Naive B cell (primary cell): Measurements from ENCODE around the gene ADAM19. TPM values are rescaled to one million over a fixed set of nuclear protein-coding genes. Genes with fewer than 3 reads are reported as not detected.

Source experiments
- ATAC-seq, 2 donors: fragments of 150-1000 bp; cut with Tn5 transposase; 2 replicates each; pipeline ENCODE4 v1.10.0; 2021; ENCODE audit warnings: low read depth in 2 of 2, mild to moderate bottlenecking in 2 of 2, moderate library complexity in 2 of 2
- DNase-seq: peaks from one replicate; pipeline ENCODE4 v3.0.0; 2022
- H3K27ac Mint-ChIP-seq, 6 donors: one replicate each; pipeline ENCODE4 v1.8.0; 2020 to 2022; ENCODE audit warnings: mild to moderate bottlenecking in 6 of 6, mixed read lengths in 6 of 6, moderate library complexity in 5 of 6, inconsistent platforms in 2 of 6
- H3K27me3 Mint-ChIP-seq, 3 donors: one replicate each; pipeline ENCODE4 v1.8.0; 2021 to 2022; ENCODE audit warnings: mixed read lengths in 3 of 3, mild to moderate bottlenecking in 1 of 3
- H3K36me3 Mint-ChIP-seq, 2 donors: one replicate each; pipeline ENCODE4 v1.8.0; 2020 to 2022; ENCODE audit warnings: mixed read lengths in 2 of 2, inconsistent platforms in 1 of 2, mild to moderate bottlenecking in 1 of 2
- H3K4me1 Mint-ChIP-seq, 3 donors: one replicate each; pipeline ENCODE4 v1.8.0; 2020 to 2022; ENCODE audit warnings: mixed read lengths in 3 of 3, inconsistent platforms in 1 of 3, mild to moderate bottlenecking in 1 of 3, moderate library complexity in 1 of 3
- H3K4me3 Mint-ChIP-seq, 8 donors: one replicate each; pipeline ENCODE4 v1.8.0; 2020 to 2022; ENCODE audit warnings: mild to moderate bottlenecking in 8 of 8, mixed read lengths in 8 of 8, moderate library complexity in 8 of 8, inconsistent platforms in 2 of 8
- H3K9me3 Mint-ChIP-seq, 7 donors: one replicate each; pipeline ENCODE4 v1.8.0; 2020 to 2022; ENCODE audit warnings: mixed read lengths in 7 of 7, mild to moderate bottlenecking in 5 of 7, inconsistent platforms in 2 of 7, moderate library complexity in 1 of 7
- polyA plus RNA-seq, 6 donors: library from polyadenylated mRNA; unstranded; fragments of 300-500 nt; fragmentation: Illumina TruSeq; gene quantifications; one replicate each; pipeline ENCODE4 v1.2.3, GENCODE V29; 2021; ENCODE audit warnings: low read depth in 6 of 6

ADAM19 gene
- 10 to 100 TPM in 5 of 6 donors, 1 to 10 TPM in 1; 6.3 to 75.5 (median 43.4) TPM for polyA plus RNA-seq

- no peaks in the 10 kb centered on the region for H3K27me3 Mint-ChIP-seq
- DNase-seq (peak; percentile 56), ATAC-seq (peak; percentile 37 to 47)
- peak within 1 kb of the TSS; percentile 83 to 98 (median 92) for H3K27ac Mint-ChIP-seq
- H3K36me3 Mint-ChIP-seq: peaks cover 9 to 13% of the 10 kb centered on the region in 2 donors
- peak within 1 kb of the TSS; percentile 94 to 100 (median 98) for H3K4me3 Mint-ChIP-seq
- H3K9me3 Mint-ChIP-seq: no peaks in the 10 kb centered on the region
- H3K4me1 Mint-ChIP-seq: peaks cover 56 to 72% (median 59%) of the 10 kb centered on the region in 3 donors
Observed at GRCh38 chr5:157575381-157576020, at the start of gene ADAM19. ADAM19 (minus strand) TSS chr5:157575775; CDS start chr5:157575696, 79 bp downstream.

- ATAC-seq (no peak), DNase-seq (no peak)
- Mint-ChIP-seq H3K27me3 (no peaks in the 10 kb centered on the region), H3K4me3 (no peak overlapping the region), H3K27ac (peak overlapping the region in 2 of 6 donors; percentile 28 to 73), H3K9me3 (peaks cover 0 to 9% (median 0%) of the 10 kb centered on the region in 7 donors), H3K36me3 (no peaks in the 10 kb centered on the region), H3K4me1 (peaks cover 0 to 15% (median 10%) of the 10 kb centered on the region in 3 donors)
Observed at GRCh38 chr5:157624144-157624543, 48.6 kb upstream of the ADAM19 start.

GRCh38 chr5:157620776-157621175 is 45.2 kb upstream of the ADAM19 start:
- Mint-ChIP-seq H3K27ac (no peak overlapping the region), H3K36me3 (no peaks in the 10 kb centered on the region), H3K27me3 (no peaks in the 10 kb centered on the region), H3K9me3 (peaks cover 0 to 9% (median 0%) of the 10 kb centered on the region in 7 donors), H3K4me3 (no peak overlapping the region), H3K4me1 (peaks cover 6 to 23% (median 14%) of the 10 kb centered on the region in 3 donors)
- no peak for ATAC-seq
- no peak for DNase-seq

GRCh38 chr5:157618191-157618765 is 42.7 kb upstream of the ADAM19 start:
- Mint-ChIP-seq H3K27me3 (no peaks in the 10 kb centered on the region), H3K4me3 (no peak overlapping the region), H3K36me3 (no peaks in the 10 kb centered on the region), H3K4me1 (peaks cover 12 to 37% (median 27%) of the 10 kb centered on the region in 3 donors), H3K27ac (peak overlapping the region in 3 of 6 donors; percentile 8 to 74 (median 63)), H3K9me3 (peaks cover 0 to 9% (median 0%) of the 10 kb centered on the region in 7 donors)
- ATAC-seq (no peak), DNase-seq (no peak)

GRCh38 chr5:157616785-157617184 is 41.2 kb upstream of the ADAM19 start:
- H3K27me3 Mint-ChIP-seq: no peaks in the 10 kb centered on the region
- H3K27ac Mint-ChIP-seq: peak overlapping the region in 1 of 6 donors; percentile 54
- peaks cover 0 to 6% (median 0%) of the 10 kb centered on the region in 7 donors for H3K9me3 Mint-ChIP-seq
- H3K36me3 Mint-ChIP-seq: no peaks in the 10 kb centered on the region
- ATAC-seq: no peak
- no peak for DNase-seq
- H3K4me3 Mint-ChIP-seq: no peak overlapping the region
- peaks cover 21 to 49% (median 40%) of the 10 kb centered on the region in 3 donors for H3K4me1 Mint-ChIP-seq

GRCh38 chr5:157613385-157614245 is 38.0 kb upstream of the ADAM19 start:
- no peaks in the 10 kb centered on the region for H3K36me3 Mint-ChIP-seq
- H3K4me3 Mint-ChIP-seq: peak overlapping the region in 6 of 8 donors; percentile 7 to 80 (median 38)
- no peak for DNase-seq
- ATAC-seq: peak; percentile 21 to 53
- H3K27ac Mint-ChIP-seq: peak overlapping the region; percentile 49 to 91 (median 64)
- H3K4me1 Mint-ChIP-seq: peaks cover 23 to 45% (median 43%) of the 10 kb centered on the region in 3 donors
- no peaks in the 10 kb centered on the region for H3K27me3 Mint-ChIP-seq
- no peaks in the 10 kb centered on the region for H3K9me3 Mint-ChIP-seq

- Mint-ChIP-seq H3K4me1 (peaks cover 28 to 50% (median 47%) of the 10 kb centered on the region in 3 donors), H3K27me3 (no peaks in the 10 kb centered on the region), H3K4me3 (no peak overlapping the region), H3K36me3 (no peaks in the 10 kb centered on the region), H3K27ac (peak overlapping the region in 4 of 6 donors; percentile 26 to 76 (median 64)), H3K9me3 (no peaks in the 10 kb centered on the region)
- no peak for ATAC-seq
- no peak for DNase-seq
Observed at GRCh38 chr5:157612581-157612980, 37.0 kb upstream of the ADAM19 start.

GRCh38 chr5:157611571-157612476 is 36.2 kb upstream of the ADAM19 start:
- Mint-ChIP-seq H3K4me3 (no peak overlapping the region), H3K9me3 (no peaks in the 10 kb centered on the region), H3K27me3 (no peaks in the 10 kb centered on the region), H3K4me1 (peaks cover 31 to 58% (median 52%) of the 10 kb centered on the region in 3 donors), H3K36me3 (no peaks in the 10 kb centered on the region), H3K27ac (no peak overlapping the region)
- ATAC-seq: peak in 1 of 2 donors; percentile 43
- DNase-seq: no peak

GRCh38 chr5:157610990-157611389 is 35.4 kb upstream of the ADAM19 start:
- Mint-ChIP-seq H3K27me3 (no peaks in the 10 kb centered on the region), H3K9me3 (no peaks in the 10 kb centered on the region), H3K4me3 (no peak overlapping the region), H3K36me3 (no peaks in the 10 kb centered on the region), H3K4me1 (peaks cover 33 to 61% (median 55%) of the 10 kb centered on the region in 3 donors), H3K27ac (peak overlapping the region in 2 of 6 donors; percentile 21 to 49)
- DNase-seq: no peak
- ATAC-seq: no peak

GRCh38 chr5:157608972-157609565 is 33.5 kb upstream of the ADAM19 start:
- no peak for DNase-seq
- no peaks in the 10 kb centered on the region for H3K9me3 Mint-ChIP-seq
- H3K4me3 Mint-ChIP-seq: no peak overlapping the region
- H3K27ac Mint-ChIP-seq: no peak overlapping the region
- no peaks in the 10 kb centered on the region for H3K36me3 Mint-ChIP-seq
- ATAC-seq: no peak
- H3K27me3 Mint-ChIP-seq: no peaks in the 10 kb centered on the region
- peaks cover 35 to 66% (median 52%) of the 10 kb centered on the region in 3 donors for H3K4me1 Mint-ChIP-seq

GRCh38 chr5:157607371-157608161 is 32.0 kb upstream of the ADAM19 start:
- peak in 1 of 2 donors; percentile 51 for ATAC-seq
- H3K4me1 Mint-ChIP-seq: peaks cover 38 to 67% (median 52%) of the 10 kb centered on the region in 3 donors
- no peak for DNase-seq
- H3K27me3 Mint-ChIP-seq: no peaks in the 10 kb centered on the region
- peak overlapping the region in 6 of 8 donors; percentile 9 to 61 (median 28) for H3K4me3 Mint-ChIP-seq
- H3K36me3 Mint-ChIP-seq: no peaks in the 10 kb centered on the region
- no peaks in the 10 kb centered on the region for H3K9me3 Mint-ChIP-seq
- H3K27ac Mint-ChIP-seq: peak overlapping the region; percentile 30 to 95 (median 65)
